GM23338 (cell line): ENCODE results near the gene THOC2.

Source experiments
- CREB1 ChIP-seq: fragments of 250-450 bp; sonication (Bioruptor Pico); IDR thresholded peaks from 2 replicates; pipeline ENCODE4 v1.5.0; 2020; ENCODE audit warnings: low read depth, mild to moderate bottlenecking, moderate library complexity
- CTCF ChIP-seq, 2 experiments: fragments of 200-600 bp in 1 of 2; sonication (generic) in 1 of 2; conservative IDR thresholded peaks; 2 replicates each; pipeline versions ENCODE4 v1.5.1 to v1.6.1; 2016 to 2017; ENCODE audit warnings: antibody characterized with exemption in 2 of 2, low read depth in 2 of 2, mild to moderate bottlenecking in 2 of 2, moderate library complexity in 1 of 2
- ETS1 ChIP-seq: IDR thresholded peaks from 2 replicates; pipeline ENCODE4 v1.6.1; 2016; ENCODE audit warnings: antibody characterized with exemption
- EZH2 ChIP-seq: fragments of 200-600 bp; sonication (generic); IDR thresholded peaks from one replicate; pipeline ENCODE4 v1.8.0; 2017; ENCODE audit warnings: antibody characterized with exemption, mild to moderate bottlenecking, low read depth; ENCODE audit not compliant: unreplicated experiment
- EZH2phosphoT487 ChIP-seq: fragments of 200-600 bp; sonication (generic); IDR thresholded peaks from one replicate; pipeline ENCODE4 v1.8.1; 2018; ENCODE audit warnings: antibody characterized with exemption; ENCODE audit not compliant: unreplicated experiment
- JUNB ChIP-seq: IDR thresholded peaks from one replicate; pipeline ENCODE4 v1.6.1; 2016; ENCODE audit warnings: antibody characterized with exemption; ENCODE audit not compliant: unreplicated experiment
- NANOG ChIP-seq: IDR thresholded peaks from 2 replicates; pipeline ENCODE4 v1.6.1; 2016; ENCODE audit warnings: antibody characterized with exemption, borderline replicate concordance
- POLR2AphosphoS5 ChIP-seq: IDR thresholded peaks from 2 replicates; pipeline ENCODE4 v1.6.1; 2016; ENCODE audit warnings: antibody characterized with exemption, low read depth
- REST ChIP-seq: IDR thresholded peaks from one replicate; pipeline ENCODE4 v1.6.1; 2018; ENCODE audit warnings: antibody characterized with exemption; ENCODE audit not compliant: unreplicated experiment
- STAT1 ChIP-seq: IDR thresholded peaks from one replicate; pipeline ENCODE4 v1.6.1; 2016; ENCODE audit warnings: antibody characterized with exemption; ENCODE audit not compliant: unreplicated experiment
- ZNF114 ChIP-seq: fragments of 250-450 bp; sonication (Bioruptor Pico); IDR thresholded peaks from 2 replicates; pipeline ENCODE4 v1.5.0; 2020; ENCODE audit warnings: mild to moderate bottlenecking, moderate library complexity
- ZNF331 ChIP-seq: fragments of 250-450 bp; sonication (Bioruptor Pico); IDR thresholded peaks from 2 replicates; pipeline ENCODE4 v1.5.0; 2020; ENCODE audit warnings: low read depth, mild to moderate bottlenecking, moderate library complexity

GRCh38 chrX:123625477-123625876, 107.4 kb downstream of the THOC2 start:
- TF ChIP-seq CTCF (conservative IDR thresholded peaks at IDR 0.05; ENCODE audit: low read depth in 2 of 2) (no peak), JUNB (no peak), EZH2 (no peak), EZH2phosphoT487 (no peak), POLR2AphosphoS5 (no peak), REST (no peak), CREB1 (CRISPR knock-in tag) (no peak), STAT1 (no peak), NANOG (no peak), ZNF331 (CRISPR knock-in tag) (no peak), ZNF114 (CRISPR knock-in tag) (no peak), ETS1 (no peak)
